ENCODE measurements around the gene MTG2. TPM values are rescaled to one million over a fixed set of nuclear protein-coding genes. Genes with fewer than 3 reads are reported as not detected.
A peak's percentile ranks its signal among the peaks of the same experiment; 100 is the strongest.

Gene MTG2
- total and polyA plus RNA-seq, 4 donors: 5.3 to 55.3 (median 29.0) TPM

DNA sequence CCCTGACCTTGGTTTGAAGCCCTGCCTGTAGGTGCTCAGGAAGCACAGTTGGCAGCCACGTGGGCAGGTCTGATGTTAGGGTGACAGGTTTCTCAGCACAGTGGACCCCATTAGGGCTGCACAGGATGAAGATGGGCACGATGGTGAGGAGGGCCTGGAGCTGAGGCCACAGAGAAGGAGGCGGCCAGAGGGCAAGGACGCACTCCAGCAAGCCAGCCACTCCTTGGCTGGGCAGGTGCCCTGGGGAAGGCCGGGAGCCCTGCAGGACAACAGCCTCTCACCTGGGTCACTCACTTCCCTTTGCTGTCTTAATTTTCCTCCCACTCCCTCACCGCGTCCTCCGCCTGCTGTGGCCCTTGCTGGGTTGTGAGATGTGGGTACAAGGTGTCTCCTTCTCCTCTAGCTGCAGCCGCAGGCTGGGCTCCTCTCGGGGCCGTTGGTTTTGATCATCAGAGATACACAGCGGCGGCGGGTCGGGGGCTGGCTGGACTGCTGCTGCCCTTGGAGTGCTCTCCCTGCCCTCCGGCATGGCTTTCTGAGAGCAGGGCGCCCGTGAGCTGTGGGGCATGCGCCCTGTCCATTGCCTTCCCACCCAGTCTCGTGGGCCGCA, 61.2 kb downstream of the MTG2 start:
- no peaks in the 10 kb centered on the region for H3K4me1 ChIP-seq (ENCODE audit: control insufficient read depth in 1 of 2, insufficient read depth in 2 of 2, low read length in 2 of 2)
- WGBS, 2 donors: 90 to 95% methylated on average over 18 to 21 of the region's 21 CpGs
- DNase-seq (no peak), ATAC-seq (ENCODE audit: low FRiP score) (no peak)
- no peaks in the 10 kb centered on the region for H3K9me3 ChIP-seq (ENCODE audit: control insufficient read depth, low read length)
- no peak overlapping the region for H3K27ac ChIP-seq (ENCODE audit: low read depth in 1 of 2, low read length in 2 of 2)
- H3K36me3 ChIP-seq (ENCODE audit: control insufficient read depth in 1 of 2, insufficient read depth in 2 of 2, low read length in 1 of 2): peaks cover 0 to 3% of the 10 kb centered on the region in 2 donors
- intact Hi-C loops (cut with DNase I): no loop called here
- no peak overlapping the region for H3K4me3 ChIP-seq (ENCODE audit: low read length in 2 of 2)
- no peaks in the 10 kb centered on the region for H3K27me3 ChIP-seq (ENCODE audit: control insufficient read depth in 1 of 2, insufficient read depth in 2 of 2, low read length in 1 of 2)

DNA sequence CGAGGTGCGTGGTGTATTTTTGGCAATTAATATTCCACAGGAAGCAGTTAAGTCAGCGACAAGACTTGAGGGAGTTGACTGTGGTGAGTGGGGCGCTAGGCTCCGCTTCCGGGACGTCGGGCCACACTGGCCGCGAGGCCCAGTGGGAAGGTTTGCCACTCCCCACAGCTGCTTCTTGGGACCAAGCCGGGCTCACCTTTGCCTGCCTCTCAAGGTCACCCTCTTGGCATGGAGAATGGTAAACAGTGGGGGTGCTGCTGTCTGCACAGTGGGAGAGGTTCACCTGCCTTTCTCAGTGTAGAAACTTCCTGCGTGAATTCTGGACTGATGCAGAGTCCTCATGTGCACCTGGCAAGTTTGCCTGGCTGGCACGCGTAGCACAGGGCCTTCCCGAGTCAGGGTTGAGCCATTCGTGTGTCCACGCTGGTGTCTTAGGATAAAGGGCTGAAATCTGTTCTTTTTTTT, 61.8 kb downstream of the MTG2 start:
- H3K36me3 ChIP-seq (ENCODE audit: control insufficient read depth in 1 of 2, insufficient read depth in 2 of 2, low read length in 1 of 2): peaks cover 0 to 3% of the 10 kb centered on the region in 2 donors
- intact Hi-C loops (cut with DNase I): no loop called here
- WGBS, 2 donors: 83 to 86% methylated on average over 17 of the region's 17 CpGs
- no peaks in the 10 kb centered on the region for H3K4me1 ChIP-seq (ENCODE audit: control insufficient read depth in 1 of 2, insufficient read depth in 2 of 2, low read length in 2 of 2)
- ATAC-seq (ENCODE audit: low FRiP score) (no peak), DNase-seq (no peak)
- H3K27ac ChIP-seq (ENCODE audit: low read depth in 1 of 2, low read length in 2 of 2): peak overlapping the region; percentile 18 to 60
- no peaks in the 10 kb centered on the region for H3K9me3 ChIP-seq (ENCODE audit: control insufficient read depth, low read length)
- H3K4me3 ChIP-seq (ENCODE audit: low read length in 2 of 2): no peak overlapping the region
- no peaks in the 10 kb centered on the region for H3K27me3 ChIP-seq (ENCODE audit: control insufficient read depth in 1 of 2, insufficient read depth in 2 of 2, low read length in 1 of 2)

DNA sequence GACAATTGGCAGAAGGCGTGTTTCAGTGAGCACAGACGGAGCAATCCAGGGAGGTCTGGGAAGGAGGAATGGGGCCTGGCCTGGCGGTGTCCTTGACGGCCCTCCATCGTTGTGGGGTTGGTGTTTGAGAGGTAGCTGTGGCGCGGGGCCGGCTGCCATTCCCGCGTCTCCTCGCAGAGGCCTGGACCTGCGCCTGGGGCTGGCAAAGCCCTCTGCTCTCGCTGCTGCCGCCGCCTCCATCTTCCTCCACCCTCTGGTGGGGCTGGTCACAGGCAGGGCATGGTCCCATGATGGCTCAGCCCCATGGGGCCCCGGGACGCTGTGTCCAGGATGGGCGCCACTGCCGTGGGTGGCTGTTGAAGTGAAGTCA, 63.1 kb downstream of the MTG2 start:
- ATAC-seq (ENCODE audit: low FRiP score) (peak; percentile 3), DNase-seq (no peak)
- Histone ChIP-seq H3K4me1 (ENCODE audit: control insufficient read depth in 1 of 2, insufficient read depth in 2 of 2, low read length in 2 of 2) (no peaks in the 10 kb centered on the region), H3K27ac (ENCODE audit: low read depth in 1 of 2, low read length in 2 of 2) (peak overlapping the region; percentile 11 to 71), H3K4me3 (ENCODE audit: low read length in 2 of 2) (no peak overlapping the region), H3K36me3 (ENCODE audit: control insufficient read depth in 1 of 2, insufficient read depth in 2 of 2, low read length in 1 of 2) (peaks cover 0 to 3% of the 10 kb centered on the region in 2 donors), H3K27me3 (ENCODE audit: control insufficient read depth in 1 of 2, insufficient read depth in 2 of 2, low read length in 1 of 2) (no peaks in the 10 kb centered on the region), H3K9me3 (ENCODE audit: control insufficient read depth, low read length) (no peaks in the 10 kb centered on the region)
- intact Hi-C loops (cut with DNase I): no loop called here
- WGBS, 2 donors: 23 to 33% methylated on average over 19 of the region's 19 CpGs

DNA sequence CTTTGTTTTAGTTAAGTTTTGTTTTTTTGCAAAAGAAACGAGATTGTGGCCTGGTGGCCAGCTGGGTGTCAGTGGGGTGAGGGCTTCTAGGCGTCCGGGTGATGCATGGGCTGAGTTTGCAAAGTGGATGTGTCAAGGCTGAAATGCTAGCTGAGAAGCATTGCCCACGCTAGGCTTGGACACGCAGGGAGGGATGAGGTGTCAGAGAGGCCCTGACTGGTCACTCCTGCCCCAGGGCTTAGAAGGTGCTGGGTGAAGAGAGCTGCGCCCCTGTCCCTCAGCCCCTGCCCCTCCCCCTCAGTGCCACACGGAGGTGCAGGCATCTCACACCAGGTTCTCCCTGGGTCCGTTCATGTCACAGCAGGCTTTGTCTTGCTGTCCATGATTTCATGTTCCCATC, 63.6 kb downstream of the MTG2 start:
- no peaks in the 10 kb centered on the region for H3K9me3 ChIP-seq (ENCODE audit: control insufficient read depth, low read length)
- no peaks in the 10 kb centered on the region for H3K27me3 ChIP-seq (ENCODE audit: control insufficient read depth in 1 of 2, insufficient read depth in 2 of 2, low read length in 1 of 2)
- H3K36me3 ChIP-seq (ENCODE audit: control insufficient read depth in 1 of 2, insufficient read depth in 2 of 2, low read length in 1 of 2): peaks cover 0 to 3% of the 10 kb centered on the region in 2 donors
- H3K27ac ChIP-seq (ENCODE audit: low read depth in 1 of 2, low read length in 2 of 2): peak overlapping the region; percentile 11 to 71
- H3K4me1 ChIP-seq (ENCODE audit: control insufficient read depth in 1 of 2, insufficient read depth in 2 of 2, low read length in 2 of 2): no peaks in the 10 kb centered on the region
- intact Hi-C loops (cut with DNase I): no loop called here
- WGBS, 2 donors: 50 to 60% methylated on average over 8 of the region's 8 CpGs
- H3K4me3 ChIP-seq (ENCODE audit: low read length in 2 of 2): no peak overlapping the region
- DNase-seq (no peak), ATAC-seq (ENCODE audit: low FRiP score) (no peak)

- Histone ChIP-seq H3K27ac (ENCODE audit: low read depth in 1 of 2, low read length in 2 of 2) (peak overlapping the region in 1 of 2 donors; percentile 11), H3K27me3 (ENCODE audit: control insufficient read depth in 1 of 2, insufficient read depth in 2 of 2, low read length in 1 of 2) (no peaks in the 10 kb centered on the region), H3K9me3 (ENCODE audit: control insufficient read depth, low read length) (no peaks in the 10 kb centered on the region), H3K4me3 (ENCODE audit: low read length in 2 of 2) (no peak overlapping the region), H3K4me1 (ENCODE audit: control insufficient read depth in 1 of 2, insufficient read depth in 2 of 2, low read length in 2 of 2) (no peaks in the 10 kb centered on the region), H3K36me3 (ENCODE audit: control insufficient read depth in 1 of 2, insufficient read depth in 2 of 2, low read length in 1 of 2) (peaks cover 0 to 3% of the 10 kb centered on the region in 2 donors)
- ATAC-seq (ENCODE audit: low FRiP score) (no peak), DNase-seq (no peak)
- 65 to 66% methylated on average over 22 of the region's 22 CpGs for WGBS, 2 donors
- intact Hi-C loops (cut with DNase I): no loop called here
Observed at GRCh38 chr20:62246872-62247652, 64.2 kb downstream of the MTG2 start.

DNA sequence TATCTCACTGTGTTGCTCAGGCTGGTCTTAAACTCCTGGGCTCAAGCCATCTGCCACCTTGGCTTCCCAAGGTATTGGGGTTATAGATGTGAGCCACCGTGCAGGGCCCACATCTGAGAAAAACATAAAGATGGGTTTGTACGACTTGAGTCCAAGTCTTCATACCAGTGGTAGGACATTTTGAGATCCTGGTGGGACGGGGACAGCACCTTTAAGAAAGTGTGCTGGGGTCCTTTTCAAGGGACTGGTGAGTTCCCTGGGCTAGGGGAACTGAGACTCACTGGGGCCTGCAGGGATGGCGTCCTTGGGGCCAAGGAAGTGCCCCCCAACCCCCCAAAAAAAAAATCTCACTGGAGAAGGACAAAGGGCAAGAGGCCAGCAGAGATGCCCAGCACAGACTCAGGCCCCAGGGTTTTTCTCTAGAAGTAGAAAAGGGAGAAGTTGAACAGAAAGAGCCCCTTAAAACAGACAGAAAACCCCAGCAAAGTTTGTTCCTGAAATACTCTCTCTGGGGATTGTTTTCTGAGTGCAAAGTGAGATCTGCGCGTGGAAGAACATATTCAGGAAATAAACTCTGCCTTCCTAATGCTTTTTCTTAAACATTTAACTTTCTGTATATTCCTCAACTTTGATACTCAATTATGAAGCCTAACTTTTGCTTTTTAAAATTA, 66.2 kb downstream of the MTG2 start:
- Histone ChIP-seq H3K9me3 (ENCODE audit: control insufficient read depth, low read length) (no peaks in the 10 kb centered on the region), H3K27ac (ENCODE audit: low read depth in 1 of 2, low read length in 2 of 2) (no peak overlapping the region), H3K4me3 (ENCODE audit: low read length in 2 of 2) (no peak overlapping the region), H3K36me3 (ENCODE audit: control insufficient read depth in 1 of 2, insufficient read depth in 2 of 2, low read length in 1 of 2) (no peaks in the 10 kb centered on the region), H3K27me3 (ENCODE audit: control insufficient read depth in 1 of 2, insufficient read depth in 2 of 2, low read length in 1 of 2) (no peaks in the 10 kb centered on the region), H3K4me1 (ENCODE audit: control insufficient read depth in 1 of 2, insufficient read depth in 2 of 2, low read length in 2 of 2) (no peaks in the 10 kb centered on the region)
- intact Hi-C loops (cut with DNase I): no loop called here
- no peak for ATAC-seq (ENCODE audit: low FRiP score)
- no peak for DNase-seq
- 81% methylated on average over 6 of the region's 6 CpGs for WGBS, 2 donors

- no peaks in the 10 kb centered on the region for H3K36me3 ChIP-seq (ENCODE audit: control insufficient read depth in 1 of 2, insufficient read depth in 2 of 2, low read length in 1 of 2)
Observed at GRCh38 chr20:62252342-62252966, 69.6 kb downstream of the MTG2 start.

More at GRCh38 chr20:62252342-62252966, 69.6 kb downstream of the MTG2 start:
- Histone ChIP-seq H3K9me3 (ENCODE audit: control insufficient read depth, low read length) (no peaks in the 10 kb centered on the region), H3K27me3 (ENCODE audit: control insufficient read depth in 1 of 2, insufficient read depth in 2 of 2, low read length in 1 of 2) (no peaks in the 10 kb centered on the region), H3K4me1 (ENCODE audit: control insufficient read depth in 1 of 2, insufficient read depth in 2 of 2, low read length in 2 of 2) (no peaks in the 10 kb centered on the region), H3K27ac (ENCODE audit: low read depth in 1 of 2, low read length in 2 of 2) (no peak overlapping the region), H3K4me3 (ENCODE audit: low read length in 2 of 2) (no peak overlapping the region)
- DNase-seq (no peak), ATAC-seq (ENCODE audit: low FRiP score) (no peak)
- 86 to 87% methylated on average over 26 of the region's 26 CpGs for WGBS, 2 donors
- intact Hi-C loops (cut with DNase I): no loop called here
